HG03175 (cell line): ENCODE results near the gene ADH5.
A peak's percentile ranks its signal among the peaks of the same experiment; 100 is the strongest.
"Not testable (repeated sequence)": the region's sequence is repeated elsewhere in the genome, so short reads cannot be mapped to it uniquely, and the experiment has no call there.

ENCODE experiments used
- ATAC-seq: cut with Tn5 transposase; IDR thresholded peaks from one replicate; pipeline ENCODE4 v1.9.1; 2021; ENCODE audit warnings: mild to moderate bottlenecking, moderate library complexity; ENCODE audit not compliant: unreplicated experiment

Gene ADH5

GRCh38 chr4:99088481-99089365, at the start of gene ADH5:
TSS of gene ADH5 (minus strand) at chr4:99088788. CDS start at chr4:99088700, 88 bp downstream.
- peak; percentile 92 for ATAC-seq

GRCh38 chr4:99136329-99136728, 47.7 kb upstream of the ADH5 start:
- no peak for ATAC-seq

- ATAC-seq, result no peak
Observed at GRCh38 chr4:99135541-99136162, 47.1 kb upstream of the ADH5 start.

GRCh38 chr4:99134586-99134985, 46.0 kb upstream of the ADH5 start:
- no peak for ATAC-seq

GRCh38 chr4:99131378-99131777, 42.8 kb upstream of the ADH5 start:
- no peak for ATAC-seq

GRCh38 chr4:99126376-99126775, 37.8 kb upstream of the ADH5 start:
- ATAC-seq, result no peak

- ATAC-seq, result no peak
Observed at GRCh38 chr4:99121008-99121407, 32.4 kb upstream of the ADH5 start.

- no peak for ATAC-seq
Observed at GRCh38 chr4:99120501-99120900, 31.9 kb upstream of the ADH5 start.

- ATAC-seq, result no peak
Observed at GRCh38 chr4:99117876-99118693, 29.5 kb upstream of the ADH5 start.

- not testable (repeated sequence) for ATAC-seq
Observed at GRCh38 chr4:99117122-99117841, 28.7 kb upstream of the ADH5 start.

GRCh38 chr4:99109286-99109685, 20.7 kb upstream of the ADH5 start:
- ATAC-seq, result not testable (repeated sequence)

GRCh38 chr4:99104153-99104552, 15.6 kb upstream of the ADH5 start:
- no peak for ATAC-seq

GRCh38 chr4:99103166-99103565, 14.6 kb upstream of the ADH5 start:
- no peak for ATAC-seq

- ATAC-seq, result no peak
Observed at GRCh38 chr4:99102634-99103033, 14.0 kb upstream of the ADH5 start.

- no peak for ATAC-seq
Observed at GRCh38 chr4:99100876-99101275, 12.3 kb upstream of the ADH5 start.

GRCh38 chr4:99099814-99100213, 11.2 kb upstream of the ADH5 start:
- ATAC-seq, result not testable (repeated sequence)

- no peak for ATAC-seq
Observed at GRCh38 chr4:99099311-99099710, 10.7 kb upstream of the ADH5 start.

GRCh38 chr4:99091841-99092240, 3.3 kb upstream of the ADH5 start:
- not testable (repeated sequence) for ATAC-seq

- no peak for ATAC-seq
Observed at GRCh38 chr4:99091216-99091575, 2.6 kb upstream of the ADH5 start.

GRCh38 chr4:99090481-99091215, 2.1 kb upstream of the ADH5 start:
- ATAC-seq, result no peak
